K562 (cell line): ENCODE results near the gene XIRP2.

Source experiments
- ATF6 ChIP-seq: sonication (generic); formaldehyde crosslinking; IDR thresholded peaks from 2 replicates; pipeline ENCODE4 v1.4.0; 2020; ENCODE audit warnings: mild to moderate bottlenecking, missing genetic modification reagents
- BACH1 ChIP-seq: fragments of 200-800 bp; sonication (Bioruptor generic); IDR thresholded peaks from 2 replicates; pipeline ENCODE4 v1.6.1; 2016; ENCODE audit warnings: missing genetic modification characterization, missing compliant biosample characterization
- CREM ChIP-seq: IDR thresholded peaks from 2 replicates; pipeline ENCODE4 v1.6.1; 2014; ENCODE audit warnings: antibody characterized with exemption, low read depth
- CTCF ChIP-seq, 3 experiments: IDR thresholded peaks in 2 of 3; conservative IDR thresholded peaks in 1 of 3; 2 replicates each; pipeline ENCODE4 v1.5.1; 2011 to 2012; ENCODE audit warnings: low read length in 3 of 3, mild to moderate bottlenecking in 3 of 3, control low read depth in 2 of 3, improper control_type of control experiment in 1 of 3, inconsistent platforms in 1 of 3, low read depth in 1 of 3, mixed read lengths in 1 of 3, moderate library complexity in 1 of 3; ENCODE audit not compliant: insufficient read depth in 2 of 3
- HDAC6 ChIP-seq: IDR thresholded peaks from 2 replicates; pipeline ENCODE4 v1.6.1; 2012; ENCODE audit warnings: low read depth, mild to moderate bottlenecking, control low read depth, inconsistent platforms, low read length, moderate library complexity
- REST ChIP-seq, 2 experiments: fragments of 450-650 bp; formaldehyde crosslinking in 1 of 2; IDR thresholded peaks; 2 replicates each; pipeline versions ENCODE4 v1.4.0 to v1.6.1; 2014 to 2020; ENCODE audit warnings: mild to moderate bottlenecking in 2 of 2, borderline replicate concordance in 1 of 2, low read depth in 1 of 2
- SMAD3 ChIP-seq: fragments of 450-650 bp; formaldehyde crosslinking; conservative IDR thresholded peaks from 2 replicates; pipeline ENCODE4 v1.4.0; 2020; ENCODE audit warnings: mild to moderate bottlenecking
- ZNF41 ChIP-seq: fragments of 250-450 bp; sonication (Bioruptor Pico); conservative IDR thresholded peaks from 2 replicates; pipeline ENCODE4 v1.4.0; 2020; ENCODE audit warnings: mild to moderate bottlenecking
- ZNF639 ChIP-seq, 2 experiments: fragments of 200-800 bp in 1 of 2; sonication (Bioruptor generic) in 1 of 2; sonication (generic) in 1 of 2; formaldehyde crosslinking in 1 of 2; IDR thresholded peaks in 1 of 2; conservative IDR thresholded peaks in 1 of 2; 2 replicates each; pipeline versions ENCODE4 v1.5.0 to v1.6.1; 2016 to 2020; ENCODE audit warnings: missing compliant biosample characterization in 1 of 2, missing genetic modification characterization in 1 of 2, missing genetic modification reagents in 1 of 2

GRCh38 chr2:167122389-167122788, 234.1 kb downstream of the XIRP2 start:
- TF ChIP-seq CREM, result no peak
- TF ChIP-seq REST (IDR thresholded peaks at IDR 0.05; ENCODE audit: borderline replicate concordance), result no peak
- TF ChIP-seq REST (CRISPR knock-in tag; IDR thresholded peaks at IDR 0.05; ENCODE audit: low read depth), result no peak
- TF ChIP-seq HDAC6, result no peak
- no peak for TF ChIP-seq ZNF41 (CRISPR knock-in tag)
- TF ChIP-seq CTCF (IDR thresholded peaks at IDR 0.05 in 2 of 3, conservative IDR thresholded peaks at IDR 0.05 in 1 of 3; ENCODE audit: insufficient read depth in 2 of 3, low read depth in 1 of 3, low read length in 3 of 3), result no peak
- TF ChIP-seq ZNF639 (CRISPR knock-in tag; conservative IDR thresholded peaks at IDR 0.05 in 1 of 2, IDR thresholded peaks at IDR 0.05 in 1 of 2), result no peak
- TF ChIP-seq ATF6 (CRISPR knock-in tag), result no peak
- no peak for TF ChIP-seq BACH1 (tag)
- TF ChIP-seq SMAD3, result no peak
